Inflammatory macrophage treated with lipopolysaccharide for 1 hour (primary cell): ENCODE measurements around the gene SAP30L.
A peak's percentile ranks its signal among the peaks of the same experiment; 100 is the strongest.

Experiments used
- DNase-seq, 2 donors: peaks; one replicate each; pipeline ENCODE4 v3.0.0-alpha.2; 2020 to 2022

SAP30L gene, protein sequence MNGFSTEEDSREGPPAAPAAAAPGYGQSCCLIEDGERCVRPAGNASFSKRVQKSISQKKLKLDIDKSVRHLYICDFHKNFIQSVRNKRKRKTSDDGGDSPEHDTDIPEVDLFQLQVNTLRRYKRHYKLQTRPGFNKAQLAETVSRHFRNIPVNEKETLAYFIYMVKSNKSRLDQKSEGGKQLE

DNA sequence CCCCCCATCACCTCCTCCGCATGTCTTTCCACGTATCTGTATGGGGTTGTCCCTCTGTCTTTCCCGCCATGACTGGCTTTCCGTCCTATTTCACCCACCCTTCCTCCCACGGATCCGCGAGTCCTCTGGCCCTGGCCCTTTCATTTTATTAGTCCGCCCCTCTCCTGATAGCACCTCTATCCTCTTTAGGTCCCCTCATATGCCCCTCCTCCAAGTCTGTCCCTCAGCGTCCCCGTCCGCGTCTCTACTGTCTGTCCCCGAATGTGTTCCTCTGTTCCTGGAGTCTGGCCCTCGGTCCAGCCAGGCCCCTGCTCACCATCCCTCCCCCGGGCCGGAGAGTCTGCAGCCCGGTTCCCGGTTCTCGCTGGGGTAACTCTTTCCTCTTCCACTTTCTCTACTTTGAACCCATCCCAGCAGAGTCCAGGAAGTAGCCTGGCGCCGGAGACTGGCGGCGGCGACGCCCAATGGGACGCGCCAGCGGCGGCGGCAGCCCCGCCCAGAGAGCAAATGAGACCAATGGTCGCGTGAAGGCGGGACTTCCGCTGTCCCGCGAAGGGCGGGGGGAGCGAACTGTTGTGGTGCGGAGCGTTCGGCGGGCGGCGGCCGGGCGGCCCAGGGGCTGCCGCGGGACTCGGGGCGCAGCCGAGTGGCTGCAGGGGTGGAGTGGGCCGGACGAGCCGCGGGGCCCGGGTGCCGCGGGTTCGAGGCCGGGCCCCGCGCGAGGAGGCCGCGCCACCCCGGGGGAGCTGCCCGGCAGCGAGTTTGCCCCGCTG is at the start of gene SAP30L:
TSS of gene SAP30L (plus strand) at position 576 of the 773 bp plus-strand sequence. CDS start 608 bp downstream, outside the sequence.
- DNase-seq: peak; percentile 94 to 98

DNA sequence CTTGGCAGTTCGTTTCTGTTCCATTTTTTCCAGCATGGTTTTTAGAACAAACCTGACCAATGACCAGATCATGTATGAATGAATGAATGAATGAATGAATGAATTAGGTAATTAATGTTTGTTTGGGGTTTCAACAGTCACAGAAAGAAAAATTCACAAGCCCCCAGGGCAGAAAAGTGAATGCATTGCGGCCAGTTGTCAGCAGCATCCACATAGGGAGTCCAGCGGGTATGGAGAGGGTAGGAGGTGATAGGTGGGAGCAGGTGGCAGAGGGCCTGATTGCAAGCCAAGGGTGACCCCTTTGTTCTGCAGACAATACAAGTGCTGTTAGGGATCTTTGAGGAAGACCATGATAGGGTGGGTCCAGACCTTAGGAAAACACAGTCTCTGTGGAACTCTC is 49.7 kb upstream of the SAP30L start:
- DNase-seq: no peak

DNA sequence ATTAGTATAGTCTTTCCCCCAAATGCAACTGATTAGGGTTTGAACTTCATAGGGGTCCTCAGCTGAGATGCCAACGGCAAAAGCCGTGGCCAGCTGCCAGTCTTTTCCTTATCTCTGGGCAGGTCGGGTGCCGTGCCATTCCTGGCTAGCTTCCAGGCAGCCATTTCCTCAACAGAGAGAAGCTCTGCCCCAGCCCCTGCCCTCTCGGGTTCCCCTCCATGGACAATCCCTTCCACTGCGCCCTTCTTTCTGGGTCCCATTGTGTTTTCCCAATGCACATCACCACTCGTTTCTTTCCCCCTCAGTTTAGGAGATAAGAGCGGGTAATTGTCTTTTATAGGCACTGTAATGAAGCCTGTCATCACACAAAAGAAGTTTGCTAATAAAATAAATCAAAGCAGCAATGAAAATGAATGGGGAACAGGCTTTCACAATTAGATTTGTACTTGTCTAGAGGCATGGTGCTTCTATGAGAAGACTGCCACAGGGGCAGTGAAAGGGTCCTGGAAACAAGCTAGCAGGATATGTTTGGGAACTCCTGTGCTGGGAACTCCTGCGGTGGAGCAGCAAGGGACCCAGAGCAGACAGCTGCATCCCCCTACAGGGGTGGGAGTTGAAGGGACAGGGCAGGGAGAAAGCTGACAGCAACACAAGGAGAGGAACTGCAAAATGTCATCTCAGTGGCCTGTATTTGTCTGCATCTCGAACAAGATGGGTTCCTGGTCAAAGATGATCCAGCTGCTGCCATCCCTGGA is 48.0 kb upstream of the SAP30L start:
- no peak for DNase-seq

DNA sequence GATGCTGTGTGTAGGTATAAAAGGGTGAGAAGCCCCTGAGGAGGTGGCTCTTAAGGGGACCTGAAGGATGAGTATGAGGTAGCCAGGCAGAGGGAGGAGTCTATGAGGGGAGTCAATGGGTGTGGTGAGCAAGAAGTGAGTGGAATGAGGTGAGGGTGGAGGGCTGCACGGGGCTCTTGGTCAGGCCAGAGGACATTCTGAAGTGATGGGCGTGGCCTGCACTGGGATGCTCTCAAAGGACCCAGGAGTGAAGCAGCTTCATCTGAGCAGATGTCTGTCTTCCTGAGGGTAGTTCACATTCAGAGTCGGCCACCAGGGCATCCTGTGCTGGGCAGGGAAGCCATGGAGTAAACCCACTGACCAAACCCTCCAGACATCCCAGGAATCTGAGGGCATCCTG is 45.1 kb upstream of the SAP30L start:
- DNase-seq: no peak

DNA sequence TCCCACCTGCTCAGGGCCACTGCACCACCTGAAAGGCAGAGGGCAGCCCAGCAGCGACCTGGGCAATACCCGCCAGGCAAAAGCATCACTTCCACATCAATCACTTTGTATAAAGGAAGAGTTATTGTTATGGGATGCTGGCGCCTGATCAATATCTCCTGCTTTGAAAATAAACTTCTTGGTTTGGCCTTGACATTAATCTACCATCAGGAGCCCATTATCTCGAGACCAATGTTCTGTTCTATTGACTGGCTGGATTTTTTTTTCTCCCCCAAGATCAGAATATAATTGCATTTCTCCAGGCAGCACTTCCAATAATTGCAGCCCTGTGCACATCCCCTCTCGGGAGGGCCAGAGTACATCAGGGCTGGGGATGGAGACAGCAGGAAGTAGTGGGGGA is 44.4 kb upstream of the SAP30L start:
- DNase-seq: no peak

DNA sequence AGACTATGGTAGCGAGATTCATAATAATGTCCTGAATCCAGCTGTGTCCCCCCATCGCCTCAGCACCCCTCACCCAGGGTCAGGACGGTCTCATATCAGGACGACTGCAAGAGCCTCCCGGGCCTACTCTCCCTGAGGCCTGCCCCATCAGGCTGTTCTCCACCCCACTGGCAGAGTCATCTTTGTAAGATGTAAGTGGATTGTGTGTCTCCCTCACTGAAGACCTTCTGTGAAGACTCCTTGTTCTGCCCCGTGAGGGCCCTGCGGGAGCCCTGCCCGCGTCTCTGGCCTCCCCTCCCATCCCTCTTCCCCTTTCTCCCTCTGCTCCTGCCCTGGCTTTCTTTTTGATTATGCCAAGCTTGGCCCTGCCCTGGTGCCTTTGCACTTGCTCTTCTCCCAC is 43.9 kb upstream of the SAP30L start:
- DNase-seq: no peak

DNA sequence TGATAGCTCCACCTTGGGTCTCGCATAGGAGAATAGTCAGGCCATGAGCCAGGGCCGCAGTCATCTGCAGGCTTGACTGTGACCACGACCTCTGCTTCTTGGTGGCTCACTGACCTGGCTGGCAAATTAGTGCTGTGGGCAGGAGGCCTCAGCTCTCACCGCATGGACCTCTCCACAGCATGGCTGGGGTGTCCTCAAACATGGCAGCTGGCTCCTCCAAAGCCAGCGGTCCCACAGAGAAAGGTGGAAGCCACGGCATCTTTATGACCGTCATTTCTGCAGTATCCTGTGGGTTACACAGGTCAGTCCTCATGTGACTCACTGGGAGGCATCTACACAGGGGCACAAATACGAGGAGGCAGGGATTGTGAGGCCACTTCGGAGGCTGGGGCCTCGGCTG is 43.2 kb upstream of the SAP30L start:
- DNase-seq: no peak

DNA sequence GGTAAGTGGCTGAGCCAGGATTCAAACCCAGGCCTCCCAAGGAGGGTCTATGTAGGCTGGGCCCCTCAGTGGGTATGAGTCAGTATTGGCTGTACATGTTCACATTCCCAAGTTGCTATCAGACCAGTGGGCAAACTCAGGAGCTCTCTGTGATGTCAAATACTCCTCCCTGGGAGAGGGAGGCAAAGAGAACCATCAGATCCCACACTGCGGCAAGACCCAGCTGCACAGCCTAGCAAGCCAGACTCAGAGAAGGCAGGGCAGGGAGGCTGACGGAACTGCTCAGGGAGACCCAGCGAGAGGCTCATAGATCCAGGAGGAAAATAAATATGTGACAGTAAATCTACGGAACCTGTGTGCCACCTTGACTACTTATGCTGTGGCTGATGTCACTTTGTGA is 42.6 kb upstream of the SAP30L start:
- DNase-seq: no peak

DNA sequence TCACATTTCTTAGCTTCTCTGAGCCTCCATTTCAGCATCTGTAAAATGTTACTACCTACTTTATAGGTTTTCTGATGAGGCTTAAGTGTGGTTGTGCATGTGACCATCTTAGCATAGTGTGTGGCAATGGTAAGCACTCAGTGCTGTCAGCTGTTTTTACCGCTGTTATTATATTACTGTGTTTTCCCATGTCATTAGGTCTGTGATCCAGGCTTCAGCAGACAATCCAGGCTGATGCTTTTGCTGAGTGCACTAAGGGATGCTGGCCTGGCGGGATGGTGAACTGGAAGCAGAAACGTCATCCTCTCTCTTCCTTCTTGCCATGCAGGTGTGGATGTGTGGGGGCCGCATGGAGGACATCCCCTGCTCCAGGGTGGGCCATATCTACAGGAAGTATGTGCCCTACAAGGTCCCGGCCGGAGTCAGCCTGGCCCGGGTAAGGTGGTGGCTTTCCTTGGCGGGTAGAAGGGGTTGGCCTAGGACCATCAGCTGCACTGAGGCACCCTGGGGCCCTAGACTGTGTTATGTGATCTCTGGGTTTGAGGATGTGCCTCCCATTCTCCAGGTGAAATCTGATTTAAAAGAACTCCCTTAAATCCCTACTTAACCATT is 41.9 kb upstream of the SAP30L start:
- no peak for DNase-seq

DNA sequence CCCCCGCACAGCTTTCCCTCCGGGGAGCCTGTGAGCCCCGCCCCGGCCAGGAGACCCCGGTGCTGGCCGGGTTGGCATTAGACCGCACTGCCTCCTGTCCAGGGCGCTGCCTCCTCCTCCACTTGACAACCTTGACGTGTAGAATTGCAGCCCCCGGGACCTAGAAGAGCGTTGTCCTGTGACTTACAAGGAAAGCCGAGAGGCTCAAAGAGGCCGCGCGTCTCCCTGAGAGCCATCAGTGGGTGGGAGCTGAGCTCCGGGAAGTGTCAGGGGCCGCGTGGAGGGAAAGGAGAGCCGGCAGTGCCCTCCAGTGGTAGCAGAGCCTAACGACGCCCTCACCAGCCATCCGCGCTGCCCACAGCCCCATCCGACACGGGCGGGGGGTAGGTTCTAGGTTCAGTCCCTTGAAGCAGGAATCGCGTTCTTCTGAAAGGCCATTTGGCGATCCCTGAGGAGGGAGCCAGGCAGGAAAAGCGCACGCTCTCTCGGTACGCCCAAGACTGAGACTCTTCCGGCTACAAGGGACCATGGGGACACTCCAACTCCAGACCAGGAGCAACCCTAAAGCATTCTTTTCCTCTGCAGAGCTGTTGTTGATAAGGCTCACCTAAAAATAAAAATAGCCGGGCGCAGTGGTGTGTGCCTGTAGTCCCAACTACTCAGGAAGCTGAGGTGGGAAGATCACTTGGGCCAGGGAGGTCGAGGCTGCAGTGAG is 40.6 kb upstream of the SAP30L start:
- DNase-seq: peak; percentile 67 to 78

DNA sequence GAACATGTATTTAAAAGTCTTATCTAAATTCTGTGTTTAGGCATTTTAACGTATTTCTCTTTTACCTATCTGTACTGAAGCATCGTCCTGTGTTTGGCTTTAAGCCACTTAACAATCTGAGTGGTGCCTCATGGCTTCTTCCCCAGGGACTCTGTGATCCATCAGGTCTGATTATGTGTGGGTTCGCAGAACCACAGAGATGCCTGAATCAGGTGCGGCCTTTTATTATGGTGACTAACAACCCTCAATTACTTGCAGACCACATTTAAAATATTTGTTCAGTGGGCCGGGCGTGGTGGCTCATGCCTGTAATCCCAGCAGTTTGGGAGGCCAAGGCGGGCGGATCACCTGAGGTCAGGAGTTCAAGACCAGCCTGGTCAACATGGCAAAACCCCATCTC is 39.6 kb upstream of the SAP30L start:
- DNase-seq: no peak

DNA sequence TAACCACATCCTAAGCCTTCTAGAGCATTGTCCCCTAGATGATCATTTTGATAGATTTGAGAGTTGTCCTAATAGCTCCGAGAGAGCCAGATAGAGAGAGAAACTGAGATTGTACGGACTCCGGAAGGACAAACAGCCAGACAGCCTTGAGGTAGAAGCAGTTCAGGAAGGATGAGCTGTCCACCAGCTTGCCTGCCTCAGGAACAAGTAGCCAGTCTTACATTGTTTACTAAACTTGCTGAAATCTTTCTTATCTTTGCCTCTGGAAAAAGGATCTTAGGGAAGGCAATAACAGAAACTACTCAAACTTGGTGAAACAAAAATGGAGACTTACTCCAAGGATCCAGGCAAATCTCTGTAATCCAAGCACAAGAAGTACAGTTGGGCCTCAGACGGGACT is 39.0 kb upstream of the SAP30L start:
- no peak for DNase-seq

DNA sequence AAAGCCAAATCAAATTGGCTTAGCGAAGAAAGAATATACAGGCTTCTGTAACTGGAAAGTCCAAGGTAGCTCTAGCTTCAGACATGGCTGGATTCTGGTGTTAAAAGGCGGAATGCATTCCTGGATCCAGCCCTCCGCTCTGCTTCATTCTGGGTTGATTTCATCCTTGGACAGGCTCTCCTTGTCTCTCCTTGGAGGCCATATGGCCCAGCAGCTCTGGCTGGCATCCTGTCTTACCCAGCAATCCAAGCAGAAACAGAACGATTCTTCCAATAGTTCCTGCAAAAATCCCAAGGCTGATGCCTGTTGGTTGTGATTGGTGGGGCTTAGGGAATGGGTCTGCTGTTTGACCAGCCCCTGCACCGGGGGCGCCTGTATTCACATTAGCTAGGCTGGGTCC is 37.0 kb upstream of the SAP30L start:
- no peak for DNase-seq

DNA sequence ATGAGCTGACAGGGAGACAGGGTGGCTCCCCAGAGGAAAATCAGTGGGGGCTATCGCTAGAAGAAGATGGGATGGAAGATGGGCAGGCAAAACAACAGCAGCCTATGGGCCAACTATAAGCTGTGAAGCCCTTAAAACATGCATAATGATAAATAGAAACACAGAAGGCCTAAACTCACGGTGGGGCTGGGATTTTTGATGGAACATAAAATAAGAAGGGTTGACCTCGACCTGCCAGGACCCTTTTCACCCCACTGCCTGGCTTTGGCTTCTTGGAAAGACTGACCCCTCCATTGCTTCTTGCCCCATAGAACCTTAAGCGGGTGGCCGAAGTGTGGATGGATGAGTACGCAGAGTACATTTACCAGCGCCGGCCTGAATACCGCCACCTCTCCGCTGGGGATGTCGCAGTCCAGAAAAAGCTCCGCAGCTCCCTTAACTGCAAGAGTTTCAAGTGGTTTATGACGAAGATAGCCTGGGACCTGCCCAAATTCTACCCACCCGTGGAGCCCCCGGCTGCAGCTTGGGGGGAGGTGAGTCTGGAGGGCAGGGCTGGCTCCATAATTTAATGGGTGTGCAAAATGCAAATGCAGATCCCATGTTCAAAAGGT is 36.5 kb upstream of the SAP30L start:
- DNase-seq: no peak

DNA sequence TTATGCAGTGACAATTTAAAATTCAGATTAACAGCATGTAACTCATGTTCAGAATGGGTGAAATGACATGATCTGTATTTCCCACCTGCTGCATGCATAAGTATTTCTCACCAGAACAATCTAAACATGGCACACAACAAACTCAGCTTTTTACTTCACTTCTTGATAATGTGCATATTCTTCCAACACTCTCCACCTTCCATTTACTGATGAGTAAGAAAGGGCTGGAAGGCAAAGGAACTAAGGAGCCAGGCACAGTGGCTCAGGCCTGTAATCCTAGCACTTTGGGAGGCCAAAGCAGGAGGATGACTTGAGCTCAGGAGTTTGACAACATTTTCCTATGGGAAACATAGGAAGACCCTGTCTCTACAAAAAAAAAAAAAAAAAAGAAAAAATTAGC is 35.8 kb upstream of the SAP30L start:
- DNase-seq: no peak

DNA sequence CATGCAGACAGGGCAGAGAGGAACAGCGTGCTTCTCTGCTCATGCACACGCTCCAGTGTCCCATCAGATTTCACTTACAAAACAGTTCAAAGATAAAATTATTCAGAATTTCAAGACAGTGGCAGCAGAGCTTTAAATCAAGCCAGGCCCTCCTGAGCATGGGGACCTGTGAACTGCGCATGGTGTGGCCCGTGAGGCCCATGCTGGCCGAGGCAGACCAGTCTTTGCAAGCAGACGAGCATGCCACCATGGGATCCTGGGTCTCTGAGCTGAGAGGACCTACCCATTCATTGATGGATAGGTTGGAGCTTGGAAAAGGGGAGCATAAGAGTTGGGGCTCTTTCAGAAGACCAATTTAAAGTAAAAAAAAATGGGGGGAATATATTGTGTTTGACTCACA is 35.0 kb upstream of the SAP30L start:
- no peak for DNase-seq

DNA sequence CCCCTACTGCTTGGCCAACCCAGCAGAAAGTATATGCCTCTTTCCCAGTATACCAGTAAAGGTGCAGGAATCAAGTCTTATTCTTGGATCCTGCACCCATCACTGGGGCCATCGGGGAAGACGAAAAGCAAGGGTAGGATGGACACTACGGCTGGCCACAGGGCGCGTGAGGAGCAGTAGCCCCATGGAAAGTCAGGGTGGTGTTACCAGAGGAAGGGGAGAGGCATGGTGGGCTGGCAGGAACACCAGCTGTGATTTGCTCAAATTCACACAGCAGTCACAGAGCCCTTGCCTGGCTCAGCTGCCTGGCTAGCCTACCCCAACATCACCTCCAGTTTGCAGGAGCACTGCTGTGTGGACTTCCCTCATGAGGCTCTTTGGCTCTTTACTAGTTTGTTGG is 34.5 kb upstream of the SAP30L start:
- DNase-seq: no peak

DNA sequence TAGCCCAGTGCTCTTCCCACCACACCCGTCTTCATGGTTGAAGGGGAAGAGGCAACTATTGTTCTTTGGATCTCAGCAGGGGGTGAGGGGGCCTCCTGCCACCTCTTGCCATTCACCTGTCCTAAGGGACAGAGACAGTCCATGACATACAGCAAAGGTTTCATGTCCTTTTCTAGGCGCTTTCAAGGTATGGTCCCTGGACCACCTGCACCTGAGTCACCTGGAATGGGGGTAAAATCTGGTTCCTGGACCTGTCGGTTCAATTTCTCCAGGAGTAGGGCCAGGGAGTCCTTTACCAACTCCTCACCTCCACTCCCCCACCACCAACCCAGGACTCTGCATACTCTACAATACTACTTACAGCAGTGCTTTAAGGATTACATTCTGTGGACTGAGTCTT is 33.5 kb upstream of the SAP30L start:
- DNase-seq: no peak

DNA sequence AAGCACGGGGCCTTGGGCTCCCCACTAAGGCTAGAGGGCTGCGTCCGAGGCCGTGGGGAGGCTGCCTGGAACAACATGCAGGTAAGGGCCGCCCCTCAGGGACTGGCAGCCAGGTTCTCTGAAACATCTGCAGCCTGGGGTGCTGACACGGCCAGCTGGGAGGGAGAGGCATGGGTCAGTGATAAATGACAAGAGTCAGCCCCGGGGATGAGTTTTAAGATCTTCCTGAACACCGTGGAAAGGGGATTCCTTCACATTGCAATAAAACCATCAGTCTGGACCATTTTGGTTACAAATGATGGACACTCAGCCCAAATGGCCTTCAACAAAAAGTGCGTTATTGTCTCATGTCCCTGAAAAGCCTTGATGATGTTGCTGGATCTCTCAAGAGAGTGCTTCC is 32.9 kb upstream of the SAP30L start:
- DNase-seq: no peak

DNA sequence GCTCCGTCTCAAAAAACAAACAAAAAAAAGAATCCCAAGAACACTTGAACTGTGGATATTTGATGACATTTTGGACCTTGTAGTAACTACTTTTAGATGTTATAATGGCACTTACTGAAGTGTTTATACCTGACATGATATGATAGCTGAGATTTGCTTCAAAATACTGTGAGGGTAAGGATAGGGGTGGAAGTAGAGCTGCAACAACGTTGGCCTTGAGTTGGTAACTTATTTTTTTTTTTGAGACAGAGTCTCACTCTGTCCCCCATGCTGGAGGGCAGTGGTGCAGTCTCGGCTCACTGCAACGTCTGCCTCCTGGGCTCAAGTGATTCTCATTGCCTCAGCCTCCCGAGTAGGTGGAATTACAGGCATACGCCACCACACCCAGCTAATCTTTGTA is 30.7 kb upstream of the SAP30L start:
- no peak for DNase-seq

DNA sequence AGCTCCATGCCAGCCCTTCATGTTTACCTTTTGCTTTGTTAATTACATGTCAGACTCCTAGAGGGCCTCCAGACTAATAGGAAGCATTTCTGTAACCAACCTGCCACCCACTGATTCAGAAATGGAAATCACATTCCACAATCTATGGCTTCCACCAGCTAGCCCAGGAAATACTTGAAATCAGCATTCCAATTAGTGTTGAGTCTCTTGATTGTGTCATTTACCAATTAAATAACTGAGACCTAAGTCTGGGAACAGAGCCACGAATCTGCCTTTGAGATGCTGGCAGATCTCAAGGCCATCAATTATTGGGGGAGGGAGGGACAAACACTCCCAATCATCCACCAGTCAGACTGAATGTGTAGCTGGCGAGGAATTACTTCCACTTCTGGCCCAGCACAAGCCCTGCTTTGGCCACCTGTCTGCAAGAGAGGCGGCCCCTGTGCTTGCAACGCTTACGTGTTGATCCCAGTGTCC is 27.4 kb upstream of the SAP30L start:
- no peak for DNase-seq

DNA sequence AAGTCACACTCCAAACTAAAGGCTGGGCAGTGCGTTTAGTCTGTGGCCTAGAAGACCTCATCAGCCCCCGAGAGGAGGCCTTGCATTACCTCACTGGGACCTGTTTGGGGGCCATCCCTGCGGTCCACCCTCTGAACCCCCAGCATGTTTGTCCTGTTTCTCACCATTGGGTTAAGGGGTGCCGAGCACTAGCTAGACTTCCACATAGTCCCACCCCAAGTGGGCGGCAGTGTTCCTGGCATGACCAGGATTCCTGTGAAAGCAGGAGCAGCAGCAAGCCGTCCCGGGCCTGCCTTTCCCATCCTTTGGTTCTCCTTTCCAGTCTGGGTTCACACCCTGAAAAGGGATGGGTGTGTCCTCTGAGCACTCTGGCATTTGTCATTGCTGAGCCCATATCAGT is 26.6 kb upstream of the SAP30L start:
- no peak for DNase-seq
